KG1 (cell line): Measurements from ENCODE around the gene RET.

Experiments used
- DNase-seq: peaks from one replicate; lab custom pipeline; 2025; lab: John Stamatoyannopoulos, UW

The RET gene

GRCh38 chr10:43108951-43109350 is 32.1 kb downstream of the RET start:
- no peak for DNase-seq

- no peak for DNase-seq
Measured at GRCh38 chr10:43109671-43110249, 32.9 kb downstream of the RET start.

- no peak for DNase-seq
Measured at GRCh38 chr10:43110338-43111071, 33.6 kb downstream of the RET start.

GRCh38 chr10:43111101-43111500 is 34.2 kb downstream of the RET start:
- DNase-seq, result no peak

- DNase-seq, result no peak
Measured at GRCh38 chr10:43111921-43112607, 35.2 kb downstream of the RET start.

- DNase-seq, result no peak
Measured at GRCh38 chr10:43112608-43112961, 35.7 kb downstream of the RET start.

GRCh38 chr10:43113201-43114087 is 36.6 kb downstream of the RET start:
- no peak for DNase-seq

GRCh38 chr10:43114088-43114742 is 37.3 kb downstream of the RET start:
- DNase-seq, result no peak

GRCh38 chr10:43114743-43115611 is 38.1 kb downstream of the RET start:
- no peak for DNase-seq

GRCh38 chr10:43115881-43116595 is 39.2 kb downstream of the RET start:
- no peak for DNase-seq

GRCh38 chr10:43116596-43116995 is 39.7 kb downstream of the RET start:
- DNase-seq, result no peak

GRCh38 chr10:43117031-43117776 is 40.3 kb downstream of the RET start:
- no peak for DNase-seq

GRCh38 chr10:43117777-43118583 is 41.1 kb downstream of the RET start:
- no peak for DNase-seq

GRCh38 chr10:43118631-43119415 is 42.0 kb downstream of the RET start:
- DNase-seq, result no peak

- no peak for DNase-seq
Measured at GRCh38 chr10:43119416-43120115, 42.7 kb downstream of the RET start.

GRCh38 chr10:43120116-43120928 is 43.5 kb downstream of the RET start:
- DNase-seq, result no peak
